SU-DHL-6 (cell line): Measurements from ENCODE around the gene BANK1.

Experiments
- H2AFZ ChIP-seq: fragments of 200-600 bp; sonication (generic); 2 replicates; pipeline ENCODE4 v1.6.1; 2014; ENCODE audit warnings: low read depth, mild to moderate bottlenecking, moderate library complexity, mixed read lengths, antibody characterized with exemption, low read length; ENCODE audit not compliant: severe bottlenecking
- H3F3A ChIP-seq: fragments of 200-600 bp; shearing (Covaris generic); 2 replicates; pipeline ENCODE4 v1.6.0; 2016; ENCODE audit warnings: antibody characterized with exemption, mild to moderate bottlenecking; ENCODE audit not compliant: insufficient read depth
- H3K27ac ChIP-seq: fragments of 200-600 bp; sonication (generic); 2 replicates; pipeline ENCODE4 v1.5.1; 2016; ENCODE audit warnings: low read depth, mild to moderate bottlenecking, low read length, moderate library complexity, mixed read lengths
- H3K27me3 ChIP-seq: fragments of 200-600 bp; sonication (generic), shearing (Covaris generic); 2 replicates; pipeline ENCODE4 v1.6.0; 2014; ENCODE audit warnings: mild to moderate bottlenecking, low read length
- H3K36me3 ChIP-seq: fragments of 200-600 bp; sonication (generic); 2 replicates; pipeline ENCODE4 v1.6.1; 2014; ENCODE audit warnings: mild to moderate bottlenecking, low read length, mixed read lengths
- H3K4me2 ChIP-seq: fragments of 300-600, 200-600 bp; shearing (Covaris generic), sonication (generic); 2 replicates; pipeline ENCODE4 v1.6.0; 2014; ENCODE audit warnings: low read length, low read depth, mild to moderate bottlenecking; ENCODE audit not compliant: poor library complexity, severe bottlenecking
- H3K4me3 ChIP-seq: fragments of 200-600 bp; sonication (generic); 2 replicates; pipeline ENCODE4 v1.5.1; 2014; ENCODE audit warnings: antibody characterized with exemption, low read length, mild to moderate bottlenecking, mixed read lengths; ENCODE audit not compliant: insufficient read depth, poor library complexity, severe bottlenecking
- H3K79me2 ChIP-seq: fragments of 200-600 bp; sonication (generic); 2 replicates; pipeline ENCODE4 v1.6.1; 2014; ENCODE audit warnings: mild to moderate bottlenecking, low read length, moderate library complexity; ENCODE audit not compliant: insufficient read depth
- H3K9ac ChIP-seq: fragments of 200-600 bp; sonication (generic); 2 replicates; pipeline ENCODE4 v1.7.0; 2014; ENCODE audit warnings: mild to moderate bottlenecking, low read length
- H3K9me2 ChIP-seq: fragments of 200-600 bp; sonication (generic); replicated peaks from 2 replicates; pipeline ENCODE4 v1.6.1; 2014; ENCODE audit warnings: low read length; ENCODE audit not compliant: insufficient read depth
- H3K9me3 ChIP-seq: fragments of 200-600 bp; sonication (generic); 2 replicates; pipeline ENCODE4 v1.6.1; 2014; ENCODE audit warnings: low read length, mixed read lengths; ENCODE audit not compliant: insufficient read depth
- H4K20me1 ChIP-seq: fragments of 200-600 bp; sonication (generic); 2 replicates; pipeline ENCODE4 v1.6.1; 2014; ENCODE audit warnings: low read depth, mild to moderate bottlenecking, antibody characterized with exemption, low read length, moderate library complexity, mixed read lengths
- EZH2phosphoT487 ChIP-seq: fragments of 200-600 bp; sonication (generic), shearing (Covaris generic); conservative IDR thresholded peaks from 2 replicates; pipeline ENCODE4 v1.6.1; 2018; ENCODE audit warnings: mild to moderate bottlenecking, antibody characterized with exemption, low read length, moderate library complexity, mixed read lengths
- TF ChIP-seq, protein P1 (sequence below): fragments of 200-600 bp; sonication (generic); IDR thresholded peaks from one replicate; pipeline ENCODE4 v1.5.1; 2017; ENCODE audit warnings: antibody characterized with exemption, mild to moderate bottlenecking, low read length, moderate library complexity; ENCODE audit not compliant: insufficient read depth, poor library complexity, severe bottlenecking

Gene BANK1

DNA sequence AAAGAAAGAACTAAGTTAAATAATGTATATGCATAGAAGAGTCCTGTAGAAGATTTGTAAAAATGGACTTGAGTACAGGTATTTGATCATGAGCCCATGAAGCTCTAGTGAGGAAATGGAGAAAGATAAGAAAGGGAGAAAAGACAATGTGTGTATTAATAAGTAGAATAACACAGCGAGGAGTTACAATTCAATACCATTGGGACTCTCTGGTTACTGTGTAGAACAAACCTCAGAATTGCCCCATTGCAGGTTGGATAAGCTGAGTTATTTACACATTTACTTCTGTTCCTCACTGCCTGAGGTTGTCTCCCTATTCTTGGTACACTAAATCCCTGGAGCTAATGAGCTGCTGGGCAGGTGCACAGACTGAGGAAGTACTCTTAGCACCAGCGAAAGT, 33.3 kb downstream of the BANK1 start:
- H2AFZ ChIP-seq = no peak overlapping the region
- no peak overlapping the region for H3K4me3 ChIP-seq
- no peaks in the 10 kb centered on the region for H3F3A ChIP-seq
- TF ChIP-seq, protein P1, sequence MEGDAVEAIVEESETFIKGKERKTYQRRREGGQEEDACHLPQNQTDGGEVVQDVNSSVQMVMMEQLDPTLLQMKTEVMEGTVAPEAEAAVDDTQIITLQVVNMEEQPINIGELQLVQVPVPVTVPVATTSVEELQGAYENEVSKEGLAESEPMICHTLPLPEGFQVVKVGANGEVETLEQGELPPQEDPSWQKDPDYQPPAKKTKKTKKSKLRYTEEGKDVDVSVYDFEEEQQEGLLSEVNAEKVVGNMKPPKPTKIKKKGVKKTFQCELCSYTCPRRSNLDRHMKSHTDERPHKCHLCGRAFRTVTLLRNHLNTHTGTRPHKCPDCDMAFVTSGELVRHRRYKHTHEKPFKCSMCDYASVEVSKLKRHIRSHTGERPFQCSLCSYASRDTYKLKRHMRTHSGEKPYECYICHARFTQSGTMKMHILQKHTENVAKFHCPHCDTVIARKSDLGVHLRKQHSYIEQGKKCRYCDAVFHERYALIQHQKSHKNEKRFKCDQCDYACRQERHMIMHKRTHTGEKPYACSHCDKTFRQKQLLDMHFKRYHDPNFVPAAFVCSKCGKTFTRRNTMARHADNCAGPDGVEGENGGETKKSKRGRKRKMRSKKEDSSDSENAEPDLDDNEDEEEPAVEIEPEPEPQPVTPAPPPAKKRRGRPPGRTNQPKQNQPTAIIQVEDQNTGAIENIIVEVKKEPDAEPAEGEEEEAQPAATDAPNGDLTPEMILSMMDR = no peak
- no peak for TF ChIP-seq EZH2phosphoT487
- H3K4me2 ChIP-seq = no peak overlapping the region
- no peaks in the 10 kb centered on the region for H3K9me3 ChIP-seq
- H3K79me2 ChIP-seq = no peaks in the 10 kb centered on the region
- H3K27ac ChIP-seq = no peak overlapping the region
- H4K20me1 ChIP-seq = no peaks in the 10 kb centered on the region
- H3K27me3 ChIP-seq = no peaks in the 10 kb centered on the region
- H3K9ac ChIP-seq = no peak overlapping the region
- no peaks in the 10 kb centered on the region for H3K9me2 ChIP-seq
- no peaks in the 10 kb centered on the region for H3K36me3 ChIP-seq

DNA sequence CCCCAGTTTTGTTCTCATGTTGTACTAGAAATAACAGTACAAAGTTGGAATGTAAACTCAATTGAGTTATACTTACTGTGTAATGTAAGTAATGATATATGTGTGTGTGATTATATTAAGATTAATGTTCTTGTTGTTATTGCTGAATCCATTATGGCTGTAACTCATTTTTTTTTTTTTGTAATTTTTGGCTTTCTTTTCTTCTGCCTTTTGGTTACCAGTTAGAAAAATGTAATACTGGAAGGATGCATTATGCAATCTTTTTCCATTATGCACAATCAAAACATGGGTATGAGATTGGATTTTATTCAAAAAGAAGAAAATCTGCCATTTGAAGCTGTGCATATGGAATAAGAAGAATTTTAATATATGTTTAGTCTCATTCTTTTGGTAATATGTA, 34.0 kb downstream of the BANK1 start:
- no peaks in the 10 kb centered on the region for H3K27me3 ChIP-seq
- H3K4me3 ChIP-seq = no peak overlapping the region
- TF ChIP-seq, protein P1 = no peak
- no peaks in the 10 kb centered on the region for H3K36me3 ChIP-seq
- no peak overlapping the region for H3K4me2 ChIP-seq
- H4K20me1 ChIP-seq = no peaks in the 10 kb centered on the region
- H3K79me2 ChIP-seq = no peaks in the 10 kb centered on the region
- H3K9ac ChIP-seq = no peak overlapping the region
- no peak overlapping the region for H3K27ac ChIP-seq
- H3K9me3 ChIP-seq = no peaks in the 10 kb centered on the region
- no peaks in the 10 kb centered on the region for H3K9me2 ChIP-seq
- H3F3A ChIP-seq = no peaks in the 10 kb centered on the region
- H2AFZ ChIP-seq = no peak overlapping the region

DNA sequence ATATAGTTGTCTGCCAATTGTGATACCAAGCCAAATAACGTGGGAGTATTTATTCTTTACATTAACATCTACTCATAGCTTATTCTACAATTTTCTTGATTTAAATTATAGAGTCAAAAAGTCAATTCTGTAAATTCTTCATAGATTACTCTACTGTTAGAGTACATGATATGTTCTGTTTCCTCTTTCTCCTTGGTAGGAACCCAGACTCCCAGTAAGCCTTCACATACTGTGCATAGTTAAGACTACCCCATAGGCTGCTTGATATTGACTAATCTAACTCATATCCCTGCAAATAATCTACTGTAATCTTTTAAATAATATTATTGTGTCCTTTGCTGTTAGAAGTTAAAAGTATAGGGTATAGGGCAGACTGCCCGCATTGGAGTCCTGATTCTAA, 35.4 kb downstream of the BANK1 start:
- Histone ChIP-seq H3K9me2 (no peaks in the 10 kb centered on the region), H3K36me3 (no peaks in the 10 kb centered on the region), H3K4me3 (no peak overlapping the region), H3K79me2 (no peaks in the 10 kb centered on the region), H3K9ac (no peak overlapping the region), H3K27ac (no peak overlapping the region), H4K20me1 (no peaks in the 10 kb centered on the region), H3K4me2 (no peak overlapping the region), H2AFZ (no peak overlapping the region), H3K9me3 (no peaks in the 10 kb centered on the region), H3F3A (no peaks in the 10 kb centered on the region), H3K27me3 (no peaks in the 10 kb centered on the region)
- TF ChIP-seq, protein P1 = no peak
- no peak for TF ChIP-seq EZH2phosphoT487

DNA sequence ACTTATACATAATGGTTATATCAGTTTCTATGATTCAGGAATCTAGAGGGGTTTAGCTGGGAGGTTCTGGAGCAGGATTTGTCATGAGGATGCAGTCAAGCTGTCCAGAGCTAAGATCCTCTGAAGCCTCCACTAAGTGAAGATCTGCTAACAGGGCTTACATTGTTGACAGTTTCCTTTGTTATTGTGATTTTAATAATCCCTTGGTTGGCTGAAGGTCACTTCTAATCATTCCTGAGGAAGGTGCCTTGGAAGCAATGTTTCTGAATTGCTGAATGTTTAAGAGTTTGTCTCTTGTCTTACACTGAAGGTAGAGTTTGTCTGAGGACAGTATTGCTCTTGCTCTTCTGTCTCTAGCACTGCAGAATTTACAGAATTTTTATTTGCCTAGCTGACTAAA, 41.3 kb downstream of the BANK1 start:
- Histone ChIP-seq H3K79me2 (no peaks in the 10 kb centered on the region), H3K9me3 (no peaks in the 10 kb centered on the region), H4K20me1 (no peaks in the 10 kb centered on the region), H3K4me2 (no peak overlapping the region), H3K27ac (no peak overlapping the region), H3K9ac (no peak overlapping the region), H3K27me3 (no peaks in the 10 kb centered on the region), H3K9me2 (no peaks in the 10 kb centered on the region), H3K36me3 (no peaks in the 10 kb centered on the region), H3F3A (no peaks in the 10 kb centered on the region), H3K4me3 (no peak overlapping the region), H2AFZ (no peak overlapping the region)
- no peak for TF ChIP-seq EZH2phosphoT487
- TF ChIP-seq, protein P1 = no peak
